WTC11 (cell line): ENCODE measurements around the gene PCNA. TPM values are rescaled to one million over a fixed set of nuclear protein-coding genes. Genes with fewer than 3 reads are reported as not detected.

Experiments used
- ATAC-seq: fragments of 200-7000 bp; cut with Tn5 transposase; 2 replicates; pipeline ENCODE4 v1.10.0; 2021; ENCODE audit warnings: mild to moderate bottlenecking, moderate library complexity
- CTCF ChIA-PET: fragments of 300-600 bp; sonication (Branson Sonifier 250); formaldehyde crosslinking; loops from one replicate; lab custom pipeline; 2021; ENCODE audit warnings: antibody characterized with exemption; lab: Charles Lee
- POLR2A ChIA-PET: fragments of 350-600 bp; sonication (Branson Sonifier 250); formaldehyde crosslinking; loops from one replicate; lab custom pipeline; 2021; ENCODE audit warnings: antibody characterized with exemption; lab: Charles Lee
- DNase-seq: peaks from one replicate; pipeline ENCODE4 v3.0.0; 2021; ENCODE audit warnings: low spot score
- H3K27ac Mint-ChIP-seq: 2 replicates; pipeline ENCODE4 v1.8.0; 2021; ENCODE audit warnings: mixed read lengths
- H3K27me3 Mint-ChIP-seq: 2 replicates; pipeline ENCODE4 v1.8.0; 2021; ENCODE audit warnings: low read depth, mild to moderate bottlenecking, moderate library complexity, mixed read lengths
- H3K36me3 Mint-ChIP-seq: 2 replicates; pipeline ENCODE4 v1.8.0; 2021; ENCODE audit warnings: mixed read lengths
- H3K4me1 Mint-ChIP-seq: 2 replicates; pipeline ENCODE4 v1.8.0; 2022; ENCODE audit warnings: mixed read lengths
- H3K4me3 Mint-ChIP-seq: 2 replicates; pipeline ENCODE4 v1.8.0; 2021; ENCODE audit warnings: mild to moderate bottlenecking, moderate library complexity, mixed read lengths
- H3K9me3 Mint-ChIP-seq: 2 replicates; pipeline ENCODE4 v1.8.0; 2021; ENCODE audit warnings: mixed read lengths
- CREB1 ChIP-seq: sonication (generic); formaldehyde crosslinking; IDR thresholded peaks from 2 replicates; pipeline ENCODE4 v1.8.0; 2023; ENCODE audit warnings: mild to moderate bottlenecking, missing genetic modification reagents
- ETV6 ChIP-seq: sonication (generic); formaldehyde crosslinking; IDR thresholded peaks from 2 replicates; pipeline ENCODE4 v1.8.1; 2022; ENCODE audit warnings: mild to moderate bottlenecking, missing genetic modification reagents
- GTF2I ChIP-seq: fragments of 250-450 bp; sonication (Bioruptor Pico); conservative IDR thresholded peaks from 2 replicates; pipeline ENCODE4 v1.4.0; 2021; ENCODE audit warnings: mild to moderate bottlenecking
- IRF2 ChIP-seq: sonication (generic); formaldehyde crosslinking; IDR thresholded peaks from 2 replicates; pipeline ENCODE4 v1.8.0; 2022; ENCODE audit warnings: low read depth, missing genetic modification reagents, borderline replicate concordance
- NFATC4 ChIP-seq: fragments of 250-450 bp; sonication (Bioruptor Pico); IDR thresholded peaks from 2 replicates; pipeline ENCODE4 v1.9.0; 2021; ENCODE audit warnings: mild to moderate bottlenecking
- NFYB ChIP-seq: sonication (generic); formaldehyde crosslinking; conservative IDR thresholded peaks from 2 replicates; pipeline ENCODE4 v1.8.0; 2022; ENCODE audit warnings: low read depth, missing genetic modification reagents
- NR1H2 ChIP-seq: sonication (generic); formaldehyde crosslinking; IDR thresholded peaks from 2 replicates; pipeline ENCODE4 v1.9.0; 2021; ENCODE audit warnings: mild to moderate bottlenecking, moderate library complexity, missing genetic modification reagents
- NR3C1 ChIP-seq: sonication (generic); formaldehyde crosslinking; conservative IDR thresholded peaks from 2 replicates; pipeline ENCODE4 v1.8.1; 2023; ENCODE audit warnings: low read depth, mild to moderate bottlenecking, missing genetic modification reagents
- ZNF263 ChIP-seq: sonication (generic); formaldehyde crosslinking; IDR thresholded peaks from 2 replicates; pipeline ENCODE4 v1.8.1; 2022; ENCODE audit warnings: low read depth, mild to moderate bottlenecking, moderate library complexity, missing genetic modification reagents
- ZSCAN18 ChIP-seq: fragments of 250-450 bp; sonication (Bioruptor Pico); IDR thresholded peaks from 2 replicates; pipeline ENCODE4 v2.1.2; 2022; ENCODE audit warnings: mild to moderate bottlenecking, moderate library complexity
- total RNA-seq: library from RNA; stranded (reverse); gene quantifications from 3 replicates; pipeline ENCODE4 v1.2.3, GENCODE V29; 2021
- TF ChIP-seq, protein P1 (sequence below): fragments of 250-450 bp; sonication (Bioruptor Pico); IDR thresholded peaks from 2 replicates; pipeline ENCODE4 v1.9.0; 2021; ENCODE audit warnings: mild to moderate bottlenecking
- TF ChIP-seq, protein P2 (sequence below): sonication (generic); formaldehyde crosslinking; IDR thresholded peaks from 2 replicates; pipeline ENCODE4 v1.8.1; 2022; ENCODE audit warnings: missing genetic modification reagents, borderline replicate concordance
- TF ChIP-seq, protein P3 (sequence below): sonication (generic); formaldehyde crosslinking; IDR thresholded peaks from 2 replicates; pipeline ENCODE4 v1.8.0; 2022; ENCODE audit warnings: mild to moderate bottlenecking, missing genetic modification reagents
- TF ChIP-seq, protein P4 (sequence below): fragments of 250-450 bp; sonication (Bioruptor Pico); IDR thresholded peaks from 2 replicates; pipeline ENCODE4 v1.8.0; 2021; ENCODE audit warnings: mild to moderate bottlenecking
- TF ChIP-seq, protein P5 (sequence below): sonication (generic); formaldehyde crosslinking; IDR thresholded peaks from 2 replicates; pipeline ENCODE4 v1.8.1; 2022; ENCODE audit warnings: low read depth, missing genetic modification reagents, borderline replicate concordance

Gene PCNA
- total RNA-seq, 1 experiment from 2014 or later = 262 TPM

DNA sequence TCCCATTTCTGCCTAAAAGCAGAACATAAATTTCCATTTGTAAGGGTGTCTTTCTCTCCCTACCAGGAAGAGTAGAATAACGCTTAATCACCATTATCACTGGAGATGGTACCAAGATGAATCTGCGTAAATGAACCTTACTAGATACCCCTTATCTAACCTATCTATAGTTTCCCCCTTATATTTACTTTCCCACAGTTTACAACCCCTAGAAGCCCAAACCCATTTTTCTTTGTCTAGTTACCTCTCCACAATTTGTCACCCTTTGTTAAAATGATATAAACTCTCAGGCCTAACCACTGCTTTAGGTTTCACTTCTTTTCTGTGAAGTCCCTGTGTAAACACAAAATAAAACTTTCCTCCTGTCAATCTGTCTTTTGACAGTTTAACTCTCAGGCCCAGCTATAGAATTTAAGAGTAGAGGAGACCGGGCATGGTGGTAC, 45.5 kb downstream of the PCNA start (continued):
- TF ChIP-seq, protein P1, sequence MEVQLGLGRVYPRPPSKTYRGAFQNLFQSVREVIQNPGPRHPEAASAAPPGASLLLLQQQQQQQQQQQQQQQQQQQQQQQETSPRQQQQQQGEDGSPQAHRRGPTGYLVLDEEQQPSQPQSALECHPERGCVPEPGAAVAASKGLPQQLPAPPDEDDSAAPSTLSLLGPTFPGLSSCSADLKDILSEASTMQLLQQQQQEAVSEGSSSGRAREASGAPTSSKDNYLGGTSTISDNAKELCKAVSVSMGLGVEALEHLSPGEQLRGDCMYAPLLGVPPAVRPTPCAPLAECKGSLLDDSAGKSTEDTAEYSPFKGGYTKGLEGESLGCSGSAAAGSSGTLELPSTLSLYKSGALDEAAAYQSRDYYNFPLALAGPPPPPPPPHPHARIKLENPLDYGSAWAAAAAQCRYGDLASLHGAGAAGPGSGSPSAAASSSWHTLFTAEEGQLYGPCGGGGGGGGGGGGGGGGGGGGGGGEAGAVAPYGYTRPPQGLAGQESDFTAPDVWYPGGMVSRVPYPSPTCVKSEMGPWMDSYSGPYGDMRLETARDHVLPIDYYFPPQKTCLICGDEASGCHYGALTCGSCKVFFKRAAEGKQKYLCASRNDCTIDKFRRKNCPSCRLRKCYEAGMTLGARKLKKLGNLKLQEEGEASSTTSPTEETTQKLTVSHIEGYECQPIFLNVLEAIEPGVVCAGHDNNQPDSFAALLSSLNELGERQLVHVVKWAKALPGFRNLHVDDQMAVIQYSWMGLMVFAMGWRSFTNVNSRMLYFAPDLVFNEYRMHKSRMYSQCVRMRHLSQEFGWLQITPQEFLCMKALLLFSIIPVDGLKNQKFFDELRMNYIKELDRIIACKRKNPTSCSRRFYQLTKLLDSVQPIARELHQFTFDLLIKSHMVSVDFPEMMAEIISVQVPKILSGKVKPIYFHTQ (CRISPR knock-in tag) = no peak
- TF ChIP-seq NFYB (CRISPR knock-in tag) (no peak), ETV6 (no peak), GTF2I (CRISPR knock-in tag) (no peak), IRF2 (CRISPR knock-in tag) (no peak)
- TF ChIP-seq, protein P2, sequence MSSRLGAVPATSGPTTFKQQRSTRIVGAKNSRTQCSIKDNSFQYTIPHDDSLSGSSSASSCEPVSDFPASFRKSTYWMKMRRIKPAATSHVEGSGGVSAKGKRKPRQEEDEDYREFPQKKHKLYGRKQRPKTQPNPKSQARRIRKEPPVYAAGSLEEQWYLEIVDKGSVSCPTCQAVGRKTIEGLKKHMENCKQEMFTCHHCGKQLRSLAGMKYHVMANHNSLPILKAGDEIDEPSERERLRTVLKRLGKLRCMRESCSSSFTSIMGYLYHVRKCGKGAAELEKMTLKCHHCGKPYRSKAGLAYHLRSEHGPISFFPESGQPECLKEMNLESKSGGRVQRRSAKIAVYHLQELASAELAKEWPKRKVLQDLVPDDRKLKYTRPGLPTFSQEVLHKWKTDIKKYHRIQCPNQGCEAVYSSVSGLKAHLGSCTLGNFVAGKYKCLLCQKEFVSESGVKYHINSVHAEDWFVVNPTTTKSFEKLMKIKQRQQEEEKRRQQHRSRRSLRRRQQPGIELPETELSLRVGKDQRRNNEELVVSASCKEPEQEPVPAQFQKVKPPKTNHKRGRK = no peak

DNA sequence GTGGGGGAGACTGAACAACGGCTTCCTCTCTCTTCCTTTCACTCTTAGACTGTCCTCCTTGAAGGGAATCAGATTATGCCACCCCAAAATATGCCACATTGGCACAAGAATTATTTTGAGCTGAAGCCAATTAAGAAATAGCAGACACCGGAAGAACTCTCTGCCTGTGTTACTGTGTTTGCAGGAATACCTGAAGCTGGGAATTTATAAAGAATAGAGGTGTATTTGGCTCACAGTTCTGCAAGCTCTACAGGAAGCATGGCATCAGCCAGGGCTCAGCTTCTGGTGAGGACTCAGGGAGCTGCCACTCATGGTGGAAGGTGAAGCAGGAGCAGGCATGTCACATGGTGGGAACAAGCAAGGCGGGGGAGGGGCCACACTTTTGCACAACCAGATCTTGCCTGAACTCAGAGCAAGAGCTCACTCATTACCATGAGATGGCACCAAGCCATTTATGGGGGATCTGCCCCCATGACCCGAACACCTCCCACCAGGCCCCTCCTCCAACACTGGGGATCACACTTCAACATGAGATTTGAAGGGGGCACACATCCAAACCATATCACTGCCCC, 46.0 kb downstream of the PCNA start:
- H3K27ac Mint-ChIP-seq = peak overlapping the region; percentile 35; the same call in 1 of the 2 replicates
- ChIA-PET POLR2A (no interaction called here), CTCF (interaction anchor here (1.2 to 1.7 kb wide), 3 partner anchors 17 to 333 kb away, joined by 4 to 7 read pairs (median 6); no protein-coding TSS in a partner anchor)
- H3K4me3 Mint-ChIP-seq = no peak overlapping the region
- no peaks in the 10 kb centered on the region for H3K27me3 Mint-ChIP-seq
- no peaks in the 10 kb centered on the region for H3K9me3 Mint-ChIP-seq
- H3K36me3 Mint-ChIP-seq = no peaks in the 10 kb centered on the region
- ATAC-seq = peak; percentile 64
- TF ChIP-seq, protein P3, sequence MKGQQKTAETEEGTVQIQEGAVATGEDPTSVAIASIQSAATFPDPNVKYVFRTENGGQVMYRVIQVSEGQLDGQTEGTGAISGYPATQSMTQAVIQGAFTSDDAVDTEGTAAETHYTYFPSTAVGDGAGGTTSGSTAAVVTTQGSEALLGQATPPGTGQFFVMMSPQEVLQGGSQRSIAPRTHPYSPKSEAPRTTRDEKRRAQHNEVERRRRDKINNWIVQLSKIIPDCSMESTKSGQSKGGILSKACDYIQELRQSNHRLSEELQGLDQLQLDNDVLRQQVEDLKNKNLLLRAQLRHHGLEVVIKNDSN (CRISPR knock-in tag) = peak; percentile 50; the same call in 1 of the 2 replicates
- TF ChIP-seq, protein P1 (CRISPR knock-in tag) = no peak
- TF ChIP-seq, all 79 proteins: peak for 1
- peaks cover 10% of the 10 kb centered on the region for H3K4me1 Mint-ChIP-seq
- peak; percentile 25 for DNase-seq

DNA sequence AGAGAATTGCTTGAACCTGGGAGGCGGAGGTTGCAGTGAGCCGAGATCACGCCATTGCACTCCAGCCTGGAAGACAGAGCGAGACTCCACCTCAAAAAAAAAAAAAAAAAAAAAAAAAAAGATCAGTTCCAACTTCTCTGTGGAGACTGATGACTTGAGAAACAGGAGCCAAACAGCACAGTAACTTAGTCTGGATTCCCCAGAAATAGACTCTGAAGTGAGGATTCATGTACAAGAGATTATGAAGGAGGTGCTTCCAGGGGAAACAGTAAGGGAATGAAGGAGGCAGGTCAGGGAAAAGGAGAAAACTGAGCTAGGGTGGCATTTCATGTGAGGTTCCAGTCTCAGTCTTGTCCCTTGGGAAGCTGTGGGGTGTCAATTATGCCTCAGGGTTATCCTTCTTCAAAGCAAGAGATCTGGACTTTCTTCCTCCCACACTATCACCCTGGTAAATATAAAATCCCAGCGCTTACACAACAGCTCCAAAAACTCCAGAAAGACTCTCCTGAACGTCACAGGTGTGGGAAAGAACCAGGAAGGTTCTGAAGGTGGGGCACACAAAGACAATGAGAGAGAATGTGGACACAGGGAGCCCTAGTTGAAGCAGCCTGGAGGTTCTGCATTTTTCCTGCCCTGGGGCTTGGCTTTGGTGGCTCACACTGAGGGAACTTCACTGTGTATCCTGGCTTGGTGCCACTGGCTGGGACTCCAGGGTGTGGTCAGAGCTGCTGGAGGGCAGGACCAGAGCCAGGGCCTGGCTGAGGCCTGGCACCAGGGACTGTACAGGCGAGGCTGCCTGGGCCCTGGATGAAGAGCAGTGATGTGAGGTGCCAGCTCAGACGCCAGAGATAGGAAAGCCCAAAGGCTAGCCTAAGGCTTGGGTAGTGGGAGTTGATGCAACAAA, 46.8 kb downstream of the PCNA start:
- H3K27me3 Mint-ChIP-seq = no peaks in the 10 kb centered on the region
- ChIA-PET POLR2A (no interaction called here), CTCF (interaction anchor here (1.2 to 1.7 kb wide), 3 partner anchors 16 to 332 kb away, joined by 4 to 7 read pairs (median 6); no protein-coding TSS in a partner anchor)
- ATAC-seq (no peak), DNase-seq (no peak)
- H3K4me3 Mint-ChIP-seq = no peak overlapping the region
- H3K27ac Mint-ChIP-seq = no peak overlapping the region
- peaks cover 10% of the 10 kb centered on the region for H3K4me1 Mint-ChIP-seq
- no peaks in the 10 kb centered on the region for H3K36me3 Mint-ChIP-seq
- no peaks in the 10 kb centered on the region for H3K9me3 Mint-ChIP-seq
- TF ChIP-seq, protein P4, sequence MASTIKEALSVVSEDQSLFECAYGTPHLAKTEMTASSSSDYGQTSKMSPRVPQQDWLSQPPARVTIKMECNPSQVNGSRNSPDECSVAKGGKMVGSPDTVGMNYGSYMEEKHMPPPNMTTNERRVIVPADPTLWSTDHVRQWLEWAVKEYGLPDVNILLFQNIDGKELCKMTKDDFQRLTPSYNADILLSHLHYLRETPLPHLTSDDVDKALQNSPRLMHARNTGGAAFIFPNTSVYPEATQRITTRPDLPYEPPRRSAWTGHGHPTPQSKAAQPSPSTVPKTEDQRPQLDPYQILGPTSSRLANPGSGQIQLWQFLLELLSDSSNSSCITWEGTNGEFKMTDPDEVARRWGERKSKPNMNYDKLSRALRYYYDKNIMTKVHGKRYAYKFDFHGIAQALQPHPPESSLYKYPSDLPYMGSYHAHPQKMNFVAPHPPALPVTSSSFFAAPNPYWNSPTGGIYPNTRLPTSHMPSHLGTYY (CRISPR knock-in tag) = no peak
- TF ChIP-seq NR1H2 (CRISPR knock-in tag) = no peak
- no peak for TF ChIP-seq NFATC4 (CRISPR knock-in tag)
- TF ChIP-seq ZSCAN18 (CRISPR knock-in tag) = no peak
- no peak for TF ChIP-seq CREB1 (CRISPR knock-in tag)
- TF ChIP-seq NR3C1 (CRISPR knock-in tag) = no peak
- TF ChIP-seq ZNF263 (CRISPR knock-in tag) = no peak
- TF ChIP-seq, protein P5, sequence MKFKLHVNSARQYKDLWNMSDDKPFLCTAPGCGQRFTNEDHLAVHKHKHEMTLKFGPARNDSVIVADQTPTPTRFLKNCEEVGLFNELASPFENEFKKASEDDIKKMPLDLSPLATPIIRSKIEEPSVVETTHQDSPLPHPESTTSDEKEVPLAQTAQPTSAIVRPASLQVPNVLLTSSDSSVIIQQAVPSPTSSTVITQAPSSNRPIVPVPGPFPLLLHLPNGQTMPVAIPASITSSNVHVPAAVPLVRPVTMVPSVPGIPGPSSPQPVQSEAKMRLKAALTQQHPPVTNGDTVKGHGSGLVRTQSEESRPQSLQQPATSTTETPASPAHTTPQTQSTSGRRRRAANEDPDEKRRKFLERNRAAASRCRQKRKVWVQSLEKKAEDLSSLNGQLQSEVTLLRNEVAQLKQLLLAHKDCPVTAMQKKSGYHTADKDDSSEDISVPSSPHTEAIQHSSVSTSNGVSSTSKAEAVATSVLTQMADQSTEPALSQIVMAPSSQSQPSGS (CRISPR knock-in tag) = no peak
